ENCODE results near the gene SMC1A. TPM values are rescaled to one million over a fixed set of nuclear protein-coding genes. Genes with fewer than 3 reads are reported as not detected.

Gene SMC1A
- total RNA-seq, 4 donors from 2014 or later, result 35.5 to 119 (median 39.7) TPM

GRCh38 chrX:53356186-53356585, 66.3 kb downstream of the SMC1A start:
- TF ChIP-seq POLR2A (IDR thresholded peaks at IDR 0.05), result no peak
- TF ChIP-seq, protein P1, sequence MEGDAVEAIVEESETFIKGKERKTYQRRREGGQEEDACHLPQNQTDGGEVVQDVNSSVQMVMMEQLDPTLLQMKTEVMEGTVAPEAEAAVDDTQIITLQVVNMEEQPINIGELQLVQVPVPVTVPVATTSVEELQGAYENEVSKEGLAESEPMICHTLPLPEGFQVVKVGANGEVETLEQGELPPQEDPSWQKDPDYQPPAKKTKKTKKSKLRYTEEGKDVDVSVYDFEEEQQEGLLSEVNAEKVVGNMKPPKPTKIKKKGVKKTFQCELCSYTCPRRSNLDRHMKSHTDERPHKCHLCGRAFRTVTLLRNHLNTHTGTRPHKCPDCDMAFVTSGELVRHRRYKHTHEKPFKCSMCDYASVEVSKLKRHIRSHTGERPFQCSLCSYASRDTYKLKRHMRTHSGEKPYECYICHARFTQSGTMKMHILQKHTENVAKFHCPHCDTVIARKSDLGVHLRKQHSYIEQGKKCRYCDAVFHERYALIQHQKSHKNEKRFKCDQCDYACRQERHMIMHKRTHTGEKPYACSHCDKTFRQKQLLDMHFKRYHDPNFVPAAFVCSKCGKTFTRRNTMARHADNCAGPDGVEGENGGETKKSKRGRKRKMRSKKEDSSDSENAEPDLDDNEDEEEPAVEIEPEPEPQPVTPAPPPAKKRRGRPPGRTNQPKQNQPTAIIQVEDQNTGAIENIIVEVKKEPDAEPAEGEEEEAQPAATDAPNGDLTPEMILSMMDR (IDR thresholded peaks at IDR 0.05), result no peak
- H3K4me1 ChIP-seq, result no peaks in the 10 kb centered on the region

GRCh38 chrX:53354669-53355068, 67.8 kb downstream of the SMC1A start:
- no peak for TF ChIP-seq POLR2A (IDR thresholded peaks at IDR 0.05)
- TF ChIP-seq, protein P1 (IDR thresholded peaks at IDR 0.05), result no peak
- H3K4me1 ChIP-seq, result no peaks in the 10 kb centered on the region
- H3K36me3 ChIP-seq, result no peaks in the 10 kb centered on the region
- DNase-seq, result no peak
- H3K9me3 ChIP-seq, result no peaks in the 10 kb centered on the region
- H3K27ac ChIP-seq, result no peak overlapping the region
- H3K27me3 ChIP-seq, result no peaks in the 10 kb centered on the region
- no peak overlapping the region for H3K4me3 ChIP-seq

More at GRCh38 chrX:53356186-53356585, 66.3 kb downstream of the SMC1A start:
- Histone ChIP-seq H3K27ac (no peak overlapping the region), H3K9me3 (no peaks in the 10 kb centered on the region), H3K4me3 (no peak overlapping the region), H3K36me3 (no peaks in the 10 kb centered on the region), H3K27me3 (no peaks in the 10 kb centered on the region)
- no peak for DNase-seq

DNA sequence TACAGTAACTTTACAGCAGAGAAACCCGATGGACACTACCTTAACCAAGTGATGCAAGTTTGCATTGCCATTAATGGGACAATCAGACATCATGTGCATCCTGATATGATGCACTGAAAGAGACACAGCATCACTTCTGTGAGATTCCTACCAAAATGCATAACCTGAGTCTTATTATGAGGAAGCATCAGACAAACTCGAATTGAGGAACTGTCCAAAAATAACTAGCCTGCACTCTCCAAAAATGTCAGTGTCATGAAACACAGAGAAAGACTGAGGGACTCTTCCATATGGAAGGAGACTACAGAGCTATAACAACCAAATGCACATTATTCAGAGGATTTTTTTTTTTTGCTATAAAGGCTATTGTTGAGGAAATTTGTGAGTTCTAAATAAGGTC, 74.5 kb downstream of the SMC1A start:
- H3K36me3 ChIP-seq, result no peaks in the 10 kb centered on the region
- H3K4me3 ChIP-seq, result no peak overlapping the region
- no peak overlapping the region for H3K27ac ChIP-seq
- no peaks in the 10 kb centered on the region for H3K4me1 ChIP-seq
- no peaks in the 10 kb centered on the region for H3K27me3 ChIP-seq
- DNase-seq, result no peak
- no peak for TF ChIP-seq POLR2A (IDR thresholded peaks at IDR 0.05)
- H3K9me3 ChIP-seq, result no peaks in the 10 kb centered on the region

GRCh38 chrX:53340852-53341645, 81.4 kb downstream of the SMC1A start:
- no peaks in the 10 kb centered on the region for H3K36me3 ChIP-seq
- H3K27me3 ChIP-seq, result no peaks in the 10 kb centered on the region
- H3K9me3 ChIP-seq, result no peaks in the 10 kb centered on the region
- DNase-seq, result no peak
- no peak overlapping the region for H3K27ac ChIP-seq
- no peaks in the 10 kb centered on the region for H3K4me1 ChIP-seq
- H3K4me3 ChIP-seq, result no peak overlapping the region
- no peak for TF ChIP-seq POLR2A (IDR thresholded peaks at IDR 0.05)
- TF ChIP-seq, protein P1 (IDR thresholded peaks at IDR 0.05), result no peak

DNA sequence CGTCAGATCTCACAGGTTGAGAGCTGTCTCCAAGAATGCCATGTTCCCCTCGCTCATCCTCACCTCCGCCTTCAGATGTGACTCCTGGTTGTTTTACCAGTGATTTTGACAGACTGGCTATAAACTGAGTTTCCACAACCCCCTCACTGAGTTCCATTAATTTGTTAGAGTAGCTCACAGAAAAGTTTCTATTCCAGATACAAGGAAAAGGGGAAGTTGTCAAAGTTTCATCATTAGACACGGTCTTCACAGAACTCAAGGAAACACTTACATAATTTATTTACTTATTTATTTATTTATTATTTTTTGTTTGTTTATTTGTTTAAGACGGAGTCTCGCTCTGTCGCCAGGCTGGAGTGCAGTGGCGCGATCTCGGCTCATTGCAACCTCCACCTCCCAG, 85.4 kb downstream of the SMC1A start:
- Histone ChIP-seq H3K9me3 (no peaks in the 10 kb centered on the region), H3K27me3 (no peaks in the 10 kb centered on the region), H3K4me3 (no peak overlapping the region), H3K36me3 (no peaks in the 10 kb centered on the region), H3K27ac (no peak overlapping the region), H3K4me1 (no peaks in the 10 kb centered on the region)
- no peak for DNase-seq
- no peak for TF ChIP-seq POLR2A (IDR thresholded peaks at IDR 0.05)
- TF ChIP-seq, protein P1 (IDR thresholded peaks at IDR 0.05), result no peak

DNA sequence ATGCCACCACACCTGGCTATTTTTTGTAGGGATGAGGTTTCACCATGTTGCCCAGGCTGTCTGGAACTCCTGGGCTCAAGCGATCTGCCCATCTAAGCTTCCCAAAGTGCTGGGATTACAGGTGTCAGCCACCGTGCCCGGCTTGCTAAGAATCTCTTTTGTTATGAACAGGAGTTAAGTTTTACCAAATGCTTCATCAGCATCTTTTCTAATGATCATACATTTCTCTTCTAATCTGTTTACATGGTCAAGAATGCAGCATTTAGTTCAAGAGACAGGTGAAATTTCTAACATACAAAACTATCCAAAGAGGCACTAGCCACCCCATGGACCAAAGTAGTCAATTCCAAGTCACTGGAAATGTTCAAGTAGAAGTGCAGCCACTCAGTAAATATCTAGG, 88.6 kb downstream of the SMC1A start:
- DNase-seq, result no peak
- no peak overlapping the region for H3K4me3 ChIP-seq
- H3K9me3 ChIP-seq, result no peaks in the 10 kb centered on the region
- TF ChIP-seq, protein P1 (IDR thresholded peaks at IDR 0.05), result no peak
- TF ChIP-seq POLR2A (IDR thresholded peaks at IDR 0.05), result no peak
- H3K4me1 ChIP-seq, result no peaks in the 10 kb centered on the region
- H3K36me3 ChIP-seq, result no peaks in the 10 kb centered on the region
- no peaks in the 10 kb centered on the region for H3K27me3 ChIP-seq
- no peak overlapping the region for H3K27ac ChIP-seq
